Ascending aorta (tissue), 2 donors: ENCODE data around the gene FZD1. TPM values are rescaled to one million over a fixed set of nuclear protein-coding genes. Genes with fewer than 3 reads are reported as not detected.

ENCODE experiments used
- DNase-seq, 2 donors: peaks; one replicate each; pipeline ENCODE4 v3.0.0-alpha.2; 2019; ENCODE audit warnings: low spot score in 2 of 2
- H3K27ac ChIP-seq, 2 donors: fragments of 200-600 bp; sonication (generic); one replicate each; pipeline ENCODE4 v1.5.1; 2016 to 2017; ENCODE audit warnings: mild to moderate bottlenecking in 1 of 2
- H3K27me3 ChIP-seq: fragments of 200-600 bp; sonication (generic); one replicate; pipeline ENCODE4 v1.5.1; 2017
- H3K36me3 ChIP-seq, 2 donors: fragments of 200-600 bp; sonication (generic); one replicate each; pipeline ENCODE4 v1.5.1; 2016
- H3K4me1 ChIP-seq, 2 donors: fragments of 200-600 bp; sonication (generic); one replicate each; pipeline ENCODE4 v1.5.1; 2016 to 2017; ENCODE audit warnings: mild to moderate bottlenecking in 1 of 2
- H3K4me3 ChIP-seq, 2 donors: fragments of 200-600 bp; sonication (generic); one replicate each; pipeline ENCODE4 v1.5.1; 2016 to 2017; ENCODE audit warnings: mild to moderate bottlenecking in 1 of 2
- H3K9me3 ChIP-seq, 2 donors: fragments of 200-600 bp; sonication (generic); one replicate each; pipeline ENCODE4 v1.5.1; 2016
- CTCF ChIP-seq, 3 experiments: fragments of 200-600 bp in 2 of 3; fragments of 450-650 bp in 1 of 3; sonication (generic) in 2 of 3; IDR thresholded peaks; one replicate each; pipeline ENCODE4 v1.5.1; 2016 to 2019; ENCODE audit warnings: antibody characterized with exemption in 3 of 3, mild to moderate bottlenecking in 1 of 3, moderate library complexity in 1 of 3
- intact Hi-C: fragments of 100-400 bp; cut with DNase I; formaldehyde crosslinking; loops from one replicate; pipeline ENCODE4 v1.15.1; 2023
- total RNA-seq: library from RNA; depleted of rRNA; stranded (reverse); fragments of >200 nt; gene quantifications from one replicate; pipeline ENCODE4 v1.1.0, GENCODE V29; 2016

FZD1 gene
- total RNA-seq, 1 donor from 2014 or later: 39.1 TPM

- H3K27me3 ChIP-seq: no peaks in the 10 kb centered on the region
- no peaks in the 10 kb centered on the region for H3K9me3 ChIP-seq
- H3K27ac ChIP-seq: no peak overlapping the region
- no peaks in the 10 kb centered on the region for H3K4me1 ChIP-seq
- H3K36me3 ChIP-seq: no peaks in the 10 kb centered on the region
- TF ChIP-seq CTCF (IDR thresholded peaks at IDR 0.05): no peak
- intact Hi-C loops: no loop called here
- no peak overlapping the region for H3K4me3 ChIP-seq
- no peak for DNase-seq
These were observed 56.3 kb downstream of the FZD1 start for GRCh38 chr7:91320366-91321078.
